GM06990 (cell line): ENCODE results near the gene UBE3B.

Experiments
- DNase-seq: peaks from one replicate; pipeline ENCODE4 v3.0.0-alpha.2; 2011; ENCODE audit not compliant: insufficient read length; ENCODE audit errors: extremely low read depth
- H3K27me3 ChIP-seq: replicated peaks from 2 replicates; pipeline ENCODE4 v1.6.0; 2011; ENCODE audit warnings: low read length; ENCODE audit not compliant: control insufficient read depth, insufficient read depth
- H3K36me3 ChIP-seq: 2 replicates; pipeline ENCODE4 v1.5.1; 2011; ENCODE audit warnings: low read length; ENCODE audit not compliant: control insufficient read depth, insufficient read depth
- H3K4me3 ChIP-seq: replicated peaks from 2 replicates; pipeline ENCODE4 v1.5.1; 2011; ENCODE audit warnings: low read depth, mild to moderate bottlenecking, control low read depth, low read length
- CTCF ChIP-seq: IDR thresholded peaks from 2 replicates; pipeline ENCODE4 v1.5.1; 2011; ENCODE audit warnings: low read length, control low read depth, mild to moderate bottlenecking, inconsistent platforms; ENCODE audit not compliant: insufficient read depth, poor library complexity, severe bottlenecking

UBE3B gene

GRCh38 chr12:109557805-109558204 is 80.4 kb downstream of the UBE3B start:
- no peak overlapping the region for H3K4me3 ChIP-seq
- H3K27me3 ChIP-seq: no peaks in the 10 kb centered on the region
- no peak for DNase-seq
- H3K36me3 ChIP-seq: peaks cover 15% of the 10 kb centered on the region
- no peak for TF ChIP-seq CTCF

GRCh38 chr12:109558374-109559199 is 81.2 kb downstream of the UBE3B start:
- peaks cover 17% of the 10 kb centered on the region for H3K36me3 ChIP-seq
- no peak for TF ChIP-seq CTCF
- no peak for DNase-seq
- H3K4me3 ChIP-seq: no peak overlapping the region
- H3K27me3 ChIP-seq: no peaks in the 10 kb centered on the region

- H3K4me3 ChIP-seq: no peak overlapping the region
- DNase-seq: no peak
- peaks cover 18% of the 10 kb centered on the region for H3K36me3 ChIP-seq
- no peaks in the 10 kb centered on the region for H3K27me3 ChIP-seq
- no peak for TF ChIP-seq CTCF
Observed at GRCh38 chr12:109559200-109559505, 81.7 kb downstream of the UBE3B start.

- H3K36me3 ChIP-seq: peaks cover 18% of the 10 kb centered on the region
- no peak for TF ChIP-seq CTCF
- H3K27me3 ChIP-seq: no peaks in the 10 kb centered on the region
Observed at GRCh38 chr12:109559601-109560000, 82.2 kb downstream of the UBE3B start.

GRCh38 chr12:109560867-109561710 is 83.7 kb downstream of the UBE3B start:
- Histone ChIP-seq H3K36me3 (peaks cover 22% of the 10 kb centered on the region), H3K4me3 (no peak overlapping the region), H3K27me3 (no peaks in the 10 kb centered on the region)
- TF ChIP-seq CTCF: no peak
- DNase-seq: no peak

More at GRCh38 chr12:109559601-109560000, 82.2 kb downstream of the UBE3B start:
- H3K4me3 ChIP-seq: no peak overlapping the region
- no peak for DNase-seq
